Mesenchymal stem cell (in vitro differentiated cells and primary cell): Measurements from ENCODE around the gene PIK3R5.

Experiments
- DNase-seq: peaks from one replicate; pipeline ENCODE4 v3.0.0-alpha.2; 2013
- H2AFZ ChIP-seq: one replicate; pipeline ENCODE4 v1.6.1; 2013; ENCODE audit warnings: low read depth, mild to moderate bottlenecking, control low read depth, inconsistent platforms, low read length, moderate library complexity
- H2AK5ac ChIP-seq: 2 replicates; pipeline ENCODE4 v1.6.1; 2013; ENCODE audit warnings: low read length, moderate library complexity, mild to moderate bottlenecking, inconsistent platforms; ENCODE audit not compliant: severe bottlenecking
- H2BK120ac ChIP-seq: one replicate; pipeline ENCODE4 v1.6.1; 2013; ENCODE audit warnings: low read depth, mild to moderate bottlenecking, inconsistent platforms, low read length, moderate library complexity
- H2BK12ac ChIP-seq, 2 experiments: one replicate each; pipeline ENCODE4 v1.6.1; 2013; ENCODE audit warnings: inconsistent platforms in 2 of 2, low read length in 2 of 2, mild to moderate bottlenecking in 2 of 2, moderate library complexity in 2 of 2, control low read depth in 1 of 2
- H2BK15ac ChIP-seq: one replicate; pipeline ENCODE4 v1.6.1; 2013; ENCODE audit warnings: mild to moderate bottlenecking, low read depth, inconsistent platforms; ENCODE audit not compliant: poor library complexity, severe bottlenecking
- H2BK5ac ChIP-seq: 2 replicates; pipeline ENCODE4 v1.6.1; 2013; ENCODE audit warnings: low read depth, mild to moderate bottlenecking, low read length, control low read depth, inconsistent platforms; ENCODE audit not compliant: poor library complexity, severe bottlenecking
- H3K14ac ChIP-seq, 2 experiments: one replicate each; pipeline ENCODE4 v1.6.1; 2013; ENCODE audit warnings: inconsistent platforms in 2 of 2, low read length in 2 of 2, control low read depth in 1 of 2, mild to moderate bottlenecking in 1 of 2, moderate library complexity in 1 of 2
- H3K18ac ChIP-seq, 2 experiments: one replicate each; pipeline ENCODE4 v1.6.1; 2013; ENCODE audit warnings: inconsistent platforms in 2 of 2, low read length in 2 of 2, control low read depth in 1 of 2, low read depth in 1 of 2, mild to moderate bottlenecking in 1 of 2
- H3K23ac ChIP-seq, 2 experiments: one replicate each; pipeline ENCODE4 v1.6.1; 2013; ENCODE audit warnings: inconsistent platforms in 2 of 2, low read length in 2 of 2, mild to moderate bottlenecking in 2 of 2, moderate library complexity in 2 of 2, control low read depth in 1 of 2
- H3K27ac ChIP-seq: 2 replicates; pipeline ENCODE4 v1.5.1; 2013; ENCODE audit warnings: mild to moderate bottlenecking, moderate library complexity, low read length, control low read depth, inconsistent platforms; ENCODE audit not compliant: poor library complexity, severe bottlenecking
- H3K27me3 ChIP-seq, 2 experiments: 2 replicates each; pipeline versions ENCODE4 v1.6.1 to v1.7.0; 2013; ENCODE audit warnings: low read length in 2 of 2, mild to moderate bottlenecking in 2 of 2, moderate library complexity in 2 of 2, control low read depth in 1 of 2, inconsistent platforms in 1 of 2; ENCODE audit not compliant: control insufficient read depth in 1 of 2, insufficient read depth in 1 of 2
- H3K36me3 ChIP-seq, 2 experiments: 2 replicates each; pipeline versions ENCODE4 v1.6.1 to v1.7.0; 2013; ENCODE audit warnings: low read length in 2 of 2, control low read depth in 1 of 2, inconsistent platforms in 1 of 2, low read depth in 1 of 2, mild to moderate bottlenecking in 1 of 2; ENCODE audit not compliant: insufficient read depth in 2 of 2, control insufficient read depth in 1 of 2
- H3K4ac ChIP-seq, 2 experiments: one replicate each; pipeline ENCODE4 v1.6.1; 2013; ENCODE audit warnings: inconsistent platforms in 2 of 2, low read length in 2 of 2, mild to moderate bottlenecking in 2 of 2, moderate library complexity in 2 of 2, control low read depth in 1 of 2, low read depth in 1 of 2
- H3K4me1 ChIP-seq: 2 replicates; pipeline ENCODE4 v1.6.1; 2013; ENCODE audit warnings: low read depth, low read length, control low read depth; ENCODE audit not compliant: control insufficient read depth, insufficient read depth
- H3K4me2 ChIP-seq: 2 replicates; pipeline ENCODE4 v1.6.1; 2013; ENCODE audit warnings: low read length, mild to moderate bottlenecking, inconsistent platforms; ENCODE audit not compliant: poor library complexity, severe bottlenecking
- H3K4me3 ChIP-seq, 2 experiments: 2 replicates each; pipeline versions ENCODE4 v1.5.1 to v1.7.0; 2013; ENCODE audit warnings: low read length in 2 of 2, mild to moderate bottlenecking in 2 of 2, control low read depth in 1 of 2, low read depth in 1 of 2; ENCODE audit not compliant: insufficient read depth in 1 of 2
- H3K79me1 ChIP-seq: replicated peaks from 2 replicates; pipeline ENCODE4 v1.6.1; 2013; ENCODE audit warnings: mild to moderate bottlenecking, control low read depth, low read length, inconsistent platforms; ENCODE audit not compliant: poor library complexity, severe bottlenecking
- H3K9ac ChIP-seq: 2 replicates; pipeline ENCODE4 v1.7.0; 2013; ENCODE audit warnings: mild to moderate bottlenecking, low read length, moderate library complexity
- H3K9me3 ChIP-seq: 2 replicates; pipeline ENCODE4 v1.7.0; 2013; ENCODE audit warnings: mild to moderate bottlenecking, low read length; ENCODE audit not compliant: control insufficient read depth
- H4K8ac ChIP-seq: one replicate; pipeline ENCODE4 v1.6.1; 2013; ENCODE audit warnings: inconsistent platforms, mild to moderate bottlenecking, low read length, moderate library complexity
- H4K91ac ChIP-seq: one replicate; pipeline ENCODE4 v1.6.1; 2013; ENCODE audit warnings: mild to moderate bottlenecking, low read length, inconsistent platforms
- WGBS: methylation state at CpG from one replicate; pipeline ENCODE4 v1.1.7; 2013; ENCODE audit warnings: mixed read lengths; 5-methylcytosine and 5-hydroxymethylcytosine counted together

The PIK3R5 gene

GRCh38 chr17:8952191-8952590 lies 13.3 kb downstream of the PIK3R5 start:
- WGBS = 67% methylated on average over 1 of the region's 1 CpG
- Histone ChIP-seq H3K4me3 (no peak overlapping the region), H2BK5ac (no peak overlapping the region), H3K4ac (no peak overlapping the region), H3K36me3 (no peaks in the 10 kb centered on the region), H2BK120ac (no peak overlapping the region), H3K27ac (no peak overlapping the region), H3K9ac (no peak overlapping the region), H2BK12ac (no peak overlapping the region), H3K27me3 (peaks cover 3% of the 10 kb centered on the region in 2 experiments), H2AK5ac (no peak overlapping the region), H4K8ac (no peak overlapping the region), H3K9me3 (peaks cover 7% of the 10 kb centered on the region), H3K14ac (no peak overlapping the region), H2AFZ (no peak overlapping the region), H3K4me2 (no peak overlapping the region), H3K18ac (no peak overlapping the region), H4K91ac (no peak overlapping the region), H3K79me1 (no peaks in the 10 kb centered on the region), H2BK15ac (no peak overlapping the region), H3K4me1 (no peaks in the 10 kb centered on the region), H3K23ac (no peak overlapping the region)
- DNase-seq = no peak

- Histone ChIP-seq H3K14ac (no peak overlapping the region), H3K27me3 (peaks cover 0 to 3% of the 10 kb centered on the region in 2 experiments), H3K27ac (no peak overlapping the region), H3K4me3 (no peak overlapping the region), H2BK15ac (no peak overlapping the region), H2BK12ac (no peak overlapping the region), H3K4me1 (no peaks in the 10 kb centered on the region), H2BK5ac (no peak overlapping the region), H3K79me1 (no peaks in the 10 kb centered on the region), H4K91ac (no peak overlapping the region), H3K4ac (no peak overlapping the region), H3K9ac (no peak overlapping the region), H4K8ac (no peak overlapping the region), H2BK120ac (no peak overlapping the region), H2AK5ac (no peak overlapping the region), H3K36me3 (no peaks in the 10 kb centered on the region), H3K9me3 (peaks cover 7% of the 10 kb centered on the region), H3K18ac (no peak overlapping the region), H2AFZ (no peak overlapping the region), H3K23ac (no peak overlapping the region), H3K4me2 (no peak overlapping the region)
- WGBS = 73% methylated on average over 3 of the region's 4 CpGs
- DNase-seq = no peak
Observed at GRCh38 chr17:8951206-8951605, 14.3 kb downstream of the PIK3R5 start.

GRCh38 chr17:8949061-8949661 lies 16.3 kb downstream of the PIK3R5 start:
- no peaks in the 10 kb centered on the region for H3K36me3 ChIP-seq
- no peak overlapping the region for H3K9ac ChIP-seq
- no peak for DNase-seq
- no peak overlapping the region for H2AK5ac ChIP-seq
- H3K27ac ChIP-seq = no peak overlapping the region
- H3K23ac ChIP-seq = no peak overlapping the region
- H3K79me1 ChIP-seq = no peaks in the 10 kb centered on the region
- H3K4me3 ChIP-seq = no peak overlapping the region
- WGBS = 80% methylated on average over 9 of the region's 9 CpGs
- no peak overlapping the region for H3K4ac ChIP-seq
- no peak overlapping the region for H4K91ac ChIP-seq
- peaks cover 0 to 3% of the 10 kb centered on the region in 2 experiments for H3K27me3 ChIP-seq
- H2BK12ac ChIP-seq = no peak overlapping the region
- peaks cover 12% of the 10 kb centered on the region for H3K9me3 ChIP-seq
- no peak overlapping the region for H2BK5ac ChIP-seq
- H2AFZ ChIP-seq = no peak overlapping the region
- H3K18ac ChIP-seq = no peak overlapping the region
- no peak overlapping the region for H2BK15ac ChIP-seq
- H3K4me1 ChIP-seq = no peaks in the 10 kb centered on the region
- no peak overlapping the region for H4K8ac ChIP-seq
- no peak overlapping the region for H2BK120ac ChIP-seq
- no peak overlapping the region for H3K14ac ChIP-seq
- no peak overlapping the region for H3K4me2 ChIP-seq

- Histone ChIP-seq H3K9ac (no peak overlapping the region), H2BK5ac (no peak overlapping the region), H2BK120ac (no peak overlapping the region), H2AFZ (no peak overlapping the region), H4K8ac (no peak overlapping the region), H3K4me3 (no peak overlapping the region), H2BK15ac (no peak overlapping the region), H3K4me1 (no peaks in the 10 kb centered on the region), H3K79me1 (no peaks in the 10 kb centered on the region), H3K14ac (no peak overlapping the region), H3K27ac (no peak overlapping the region), H4K91ac (no peak overlapping the region), H3K4ac (no peak overlapping the region), H2AK5ac (no peak overlapping the region), H3K27me3 (peaks cover 0 to 3% of the 10 kb centered on the region in 2 experiments), H3K23ac (no peak overlapping the region), H3K9me3 (peaks cover 12% of the 10 kb centered on the region), H3K18ac (no peak overlapping the region), H2BK12ac (no peak overlapping the region), H3K4me2 (no peak overlapping the region), H3K36me3 (no peaks in the 10 kb centered on the region)
- 96% methylated on average over 6 of the region's 7 CpGs for WGBS
- DNase-seq = no peak
Observed at GRCh38 chr17:8948462-8948861, 17.0 kb downstream of the PIK3R5 start.
